HG03175 (cell line): ENCODE results near the gene APPL2.
A peak's percentile ranks its signal among the peaks of the same experiment; 100 is the strongest.
"Not testable (repeated sequence)": the region's sequence is repeated elsewhere in the genome, so short reads cannot be mapped to it uniquely, and the experiment has no call there.

ENCODE experiments used
- ATAC-seq: cut with Tn5 transposase; IDR thresholded peaks from one replicate; pipeline ENCODE4 v1.9.1; 2021; ENCODE audit warnings: mild to moderate bottlenecking, moderate library complexity; ENCODE audit not compliant: unreplicated experiment

APPL2 gene

DNA sequence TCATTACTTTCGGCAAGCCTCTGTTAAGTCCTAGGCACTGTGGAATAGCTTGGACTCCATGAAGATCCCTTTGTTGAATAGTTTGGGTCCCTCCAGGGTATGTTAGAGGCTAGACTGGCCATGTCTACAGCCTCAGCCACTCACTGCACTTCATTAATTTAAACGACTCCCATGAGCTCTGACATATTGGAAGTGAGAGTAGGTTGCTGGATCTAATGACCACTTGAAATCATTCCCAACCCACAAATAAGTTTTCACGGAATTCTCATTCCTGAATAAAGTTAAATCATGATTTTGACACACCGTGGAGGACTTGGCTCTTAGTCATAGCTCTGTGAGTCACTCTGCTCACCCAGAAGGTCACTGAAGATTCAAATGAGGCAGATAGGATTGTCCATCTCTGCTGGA, 21.4 kb upstream of the APPL2 start:
- ATAC-seq = no peak

DNA sequence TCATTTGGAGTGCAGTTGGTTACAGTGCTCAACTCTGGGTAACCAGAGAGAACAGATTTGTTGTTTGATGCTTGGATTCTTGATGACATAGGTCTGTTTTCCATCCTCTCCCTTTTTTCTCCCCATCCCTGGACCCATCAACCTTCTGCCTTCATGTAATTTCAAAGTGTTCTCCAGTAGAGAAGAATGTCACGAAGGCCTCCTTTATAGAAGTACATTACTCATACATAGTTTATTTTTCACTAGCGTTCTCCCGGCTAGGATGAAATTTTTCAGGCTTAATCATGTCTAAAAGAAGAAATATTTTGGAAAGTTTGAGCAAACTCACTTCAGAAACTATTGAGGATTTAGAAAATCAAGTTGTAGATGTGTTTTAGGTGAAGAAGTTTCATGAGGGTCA, 20.9 kb upstream of the APPL2 start:
- no peak for ATAC-seq

DNA sequence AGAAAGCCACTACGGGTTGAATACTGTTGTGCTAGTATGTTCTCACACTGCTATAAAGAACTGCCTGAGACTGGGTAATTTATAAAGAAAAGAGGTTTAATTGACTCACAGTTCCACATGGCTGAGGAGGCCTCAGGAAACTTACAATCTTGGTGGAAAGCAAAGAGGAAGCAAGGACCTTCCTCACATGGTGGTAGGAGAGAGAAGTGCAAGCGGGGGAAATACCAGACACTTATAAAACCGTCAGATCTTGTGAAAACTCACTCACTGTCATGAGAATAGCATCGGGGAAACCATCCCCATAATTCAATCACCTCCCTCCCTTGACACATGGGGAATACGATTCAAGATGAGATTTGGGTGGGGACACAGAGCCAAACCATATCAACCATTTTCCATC, 20.5 kb upstream of the APPL2 start:
- not testable (repeated sequence) for ATAC-seq

DNA sequence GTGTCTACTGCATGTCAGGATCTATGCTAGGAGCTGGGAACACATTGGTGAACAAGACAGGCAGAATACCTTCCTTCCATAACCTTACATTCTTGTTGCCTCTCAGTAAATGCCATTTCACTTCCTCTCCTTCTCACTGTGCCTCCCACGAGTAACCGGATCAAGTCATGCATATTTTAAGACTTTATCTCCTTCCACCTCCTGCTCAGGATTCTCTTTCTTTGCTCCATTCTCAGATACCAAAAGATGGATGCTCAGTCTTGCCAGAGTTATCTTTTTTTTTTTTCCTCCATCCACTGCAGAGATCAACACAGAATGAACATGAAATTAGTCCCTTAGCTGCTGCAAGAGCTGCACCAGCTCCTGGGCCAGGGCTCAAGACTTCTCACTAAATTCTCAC, 20.0 kb upstream of the APPL2 start:
- ATAC-seq = no peak

DNA sequence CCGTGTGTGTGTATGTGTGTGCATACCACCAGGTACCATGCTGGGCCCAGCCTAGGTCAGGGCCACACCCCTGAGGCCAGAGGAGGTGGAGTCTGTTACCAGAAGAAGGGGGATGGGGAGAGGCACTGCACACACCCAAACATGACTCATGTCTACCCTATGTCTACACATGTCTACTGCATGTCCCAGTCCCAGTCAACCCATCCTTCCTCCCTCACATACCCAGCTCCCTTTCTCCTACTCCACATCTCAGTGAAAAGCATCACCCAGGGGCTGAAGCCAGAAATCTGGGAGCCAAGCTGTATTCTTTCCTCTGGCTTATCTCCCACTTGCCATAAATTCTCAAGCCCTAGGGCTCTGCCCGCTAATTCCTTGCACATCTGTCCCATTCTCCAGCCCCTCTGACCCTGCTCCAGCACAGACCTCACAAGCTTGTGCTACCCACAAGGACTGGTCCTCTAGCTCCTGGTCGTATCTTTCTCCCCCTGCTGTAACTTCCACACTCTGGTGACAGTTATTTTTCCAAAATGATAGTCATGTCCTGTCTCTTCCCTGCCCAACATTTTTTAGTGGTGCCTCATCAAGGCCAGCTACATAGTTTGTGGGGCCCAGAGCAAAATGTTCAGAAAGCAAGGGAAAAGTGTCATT, 18.0 kb upstream of the APPL2 start:
- no peak for ATAC-seq

DNA sequence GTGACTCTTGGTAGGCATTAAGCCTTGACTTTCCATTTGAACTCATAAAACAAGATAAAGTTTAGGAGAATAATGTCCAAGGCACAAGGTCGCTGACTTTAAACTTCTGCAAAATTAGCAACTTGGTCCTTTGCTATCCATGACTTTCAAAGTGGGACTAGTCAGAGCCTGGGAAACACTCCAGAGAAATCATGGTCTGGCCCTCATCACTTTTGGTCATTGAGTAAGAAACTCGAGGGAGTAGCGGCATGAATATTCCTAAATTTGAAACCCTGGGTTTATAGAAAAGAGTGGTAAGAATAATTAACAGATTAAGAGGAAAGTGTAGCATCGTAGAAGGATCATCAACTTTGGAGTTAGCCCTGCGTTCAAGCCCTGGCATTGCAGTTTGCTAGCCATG, 16.9 kb upstream of the APPL2 start:
- ATAC-seq = no peak

DNA sequence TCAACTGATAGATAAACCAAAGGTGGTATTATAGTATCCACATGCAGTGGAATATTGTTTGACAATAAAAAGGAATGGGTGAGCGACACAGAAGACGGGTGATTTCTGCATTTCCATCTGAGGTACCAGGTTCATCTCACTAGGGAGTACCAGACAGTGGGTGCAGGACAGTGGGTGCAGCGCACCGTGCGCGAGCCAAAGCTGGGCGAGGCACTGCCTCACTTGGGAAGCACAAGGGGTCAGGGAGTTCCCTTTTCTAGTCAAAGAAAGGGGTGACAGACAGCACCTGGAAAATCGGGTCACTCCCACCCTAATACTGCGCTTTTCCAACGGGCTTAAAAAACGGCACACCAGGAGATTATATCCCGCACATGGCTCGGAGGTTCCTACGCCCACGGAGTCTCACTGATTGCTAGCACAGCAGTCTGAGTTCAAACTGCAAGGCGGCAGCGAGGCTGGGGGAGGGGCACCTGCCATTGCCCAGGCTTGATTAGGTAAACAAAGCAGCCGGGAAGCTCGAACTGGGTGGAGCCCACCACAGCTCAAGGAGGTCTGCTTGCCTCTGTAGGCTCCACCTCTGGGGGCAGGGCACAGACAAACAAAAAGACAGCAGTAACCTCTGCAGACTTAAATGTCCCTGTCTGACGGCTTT, 9.9 kb upstream of the APPL2 start:
- not testable (repeated sequence) for ATAC-seq

DNA sequence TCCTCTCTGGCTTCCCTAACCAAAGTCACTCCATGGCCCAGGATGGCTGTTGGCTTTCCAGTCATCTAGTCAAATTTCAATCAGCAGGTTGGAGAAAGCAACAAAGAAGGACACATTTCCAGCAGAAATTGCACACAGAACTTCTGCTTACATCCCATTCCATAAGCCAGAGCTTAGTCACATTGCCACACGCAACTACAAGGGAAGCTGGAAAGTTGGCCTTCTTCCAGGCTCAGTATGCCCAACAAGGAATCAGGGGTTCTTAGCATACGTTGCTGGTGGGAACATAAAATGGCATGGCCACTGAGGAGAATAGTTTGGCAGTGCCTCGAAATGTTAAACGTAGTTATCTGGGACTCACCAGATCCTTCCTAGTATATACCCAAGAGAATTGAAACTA, 9.3 kb upstream of the APPL2 start:
- ATAC-seq = no peak

DNA sequence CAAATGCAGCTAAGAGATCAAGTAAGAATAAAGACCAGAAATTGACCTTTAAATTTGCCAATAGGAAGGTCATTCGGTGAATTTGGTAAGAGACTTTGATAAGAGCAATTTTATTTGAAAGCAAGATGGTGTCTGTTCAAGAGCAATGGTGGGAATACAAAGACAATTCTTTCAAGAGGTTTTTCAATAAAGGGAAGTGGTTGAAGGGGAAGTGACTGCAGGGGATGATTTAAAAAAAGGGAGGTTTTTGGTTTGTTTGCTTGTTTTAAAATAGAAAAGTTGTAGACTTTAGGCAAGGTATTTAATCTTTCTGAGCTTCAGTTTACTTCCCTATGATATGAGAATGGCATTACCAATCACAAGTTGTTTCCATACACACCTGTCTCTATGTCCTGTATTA, 4.3 kb upstream of the APPL2 start:
- ATAC-seq = no peak

DNA sequence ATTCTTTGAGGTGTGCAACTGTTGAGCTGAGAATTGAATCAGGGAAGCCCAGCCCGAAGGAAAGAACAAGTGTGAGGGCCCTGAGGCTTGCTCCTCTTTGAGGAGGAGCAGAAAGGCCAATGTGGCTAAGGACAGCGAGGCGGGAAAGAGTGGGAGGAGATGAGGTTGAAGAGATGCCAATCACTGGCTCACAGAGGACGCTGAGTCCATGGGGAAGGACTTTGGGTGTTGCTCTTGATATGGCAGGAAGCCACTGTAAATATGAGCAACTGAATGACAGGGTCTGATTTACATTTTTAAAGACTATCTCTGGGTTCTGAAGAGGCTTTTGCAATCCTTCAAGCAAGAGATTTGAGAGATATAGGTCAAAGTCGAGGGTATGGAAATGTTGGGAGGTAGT, 3.3 kb upstream of the APPL2 start:
- ATAC-seq = no peak

DNA sequence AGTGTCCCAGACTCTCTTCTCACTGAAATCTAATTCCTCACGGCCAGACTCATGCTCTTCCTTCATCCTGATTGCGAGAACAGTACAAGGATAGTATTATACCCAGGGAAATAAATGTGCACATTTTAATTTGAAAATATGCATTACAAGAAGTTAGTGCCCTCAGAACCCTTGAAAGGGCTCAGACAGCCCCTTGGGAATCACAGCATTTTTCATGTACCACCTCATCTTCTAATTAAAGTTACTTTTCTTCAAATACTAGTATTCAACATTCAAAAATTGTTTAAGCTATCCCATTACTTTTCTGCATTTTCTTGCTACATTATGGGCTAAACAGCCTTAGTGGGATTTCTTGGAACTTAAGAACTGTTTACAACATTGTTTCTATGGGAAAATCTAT, 1.7 kb upstream of the APPL2 start:
- ATAC-seq = no peak

DNA sequence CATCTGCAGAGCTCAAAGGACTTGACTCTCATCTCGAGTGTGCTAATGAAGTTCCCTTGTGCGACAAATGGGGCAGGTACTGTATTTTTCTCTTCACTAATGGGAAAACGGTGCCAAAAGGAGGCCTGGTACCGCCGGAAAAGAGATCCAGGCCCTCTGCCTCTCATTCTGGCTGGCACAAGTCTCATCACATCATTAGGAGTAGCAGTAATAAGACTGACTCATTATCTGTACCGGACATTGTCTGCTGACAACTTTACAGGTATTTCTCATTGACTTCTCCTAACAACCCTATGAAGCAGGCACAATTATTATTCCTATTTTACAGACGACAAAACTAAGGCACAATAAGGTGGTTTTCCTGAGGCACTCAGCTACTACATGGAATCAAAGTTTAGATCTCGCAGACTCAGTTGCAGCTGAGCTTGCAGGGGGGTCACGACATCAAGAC, 668 bp downstream of the APPL2 start:
- ATAC-seq = peak; percentile 8

DNA sequence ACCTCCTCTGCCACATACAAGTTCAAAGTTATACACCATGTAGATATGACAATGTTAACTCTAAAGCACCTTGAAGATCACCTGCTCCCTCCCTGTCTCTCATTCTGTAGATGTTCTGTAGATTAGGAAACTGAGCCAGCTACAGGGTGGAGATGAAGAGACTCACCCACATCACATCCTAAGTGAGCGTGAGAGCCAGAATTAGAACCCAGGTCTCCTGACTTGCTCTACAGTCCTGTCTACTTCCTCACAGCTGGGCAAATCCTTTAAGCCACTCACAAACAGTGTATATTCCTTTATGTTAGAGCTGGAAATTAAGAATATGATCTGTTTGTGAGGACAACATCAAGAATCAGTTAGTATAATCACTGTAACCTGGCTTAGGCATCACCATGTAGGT, 1.8 kb downstream of the APPL2 start:
- ATAC-seq = no peak

DNA sequence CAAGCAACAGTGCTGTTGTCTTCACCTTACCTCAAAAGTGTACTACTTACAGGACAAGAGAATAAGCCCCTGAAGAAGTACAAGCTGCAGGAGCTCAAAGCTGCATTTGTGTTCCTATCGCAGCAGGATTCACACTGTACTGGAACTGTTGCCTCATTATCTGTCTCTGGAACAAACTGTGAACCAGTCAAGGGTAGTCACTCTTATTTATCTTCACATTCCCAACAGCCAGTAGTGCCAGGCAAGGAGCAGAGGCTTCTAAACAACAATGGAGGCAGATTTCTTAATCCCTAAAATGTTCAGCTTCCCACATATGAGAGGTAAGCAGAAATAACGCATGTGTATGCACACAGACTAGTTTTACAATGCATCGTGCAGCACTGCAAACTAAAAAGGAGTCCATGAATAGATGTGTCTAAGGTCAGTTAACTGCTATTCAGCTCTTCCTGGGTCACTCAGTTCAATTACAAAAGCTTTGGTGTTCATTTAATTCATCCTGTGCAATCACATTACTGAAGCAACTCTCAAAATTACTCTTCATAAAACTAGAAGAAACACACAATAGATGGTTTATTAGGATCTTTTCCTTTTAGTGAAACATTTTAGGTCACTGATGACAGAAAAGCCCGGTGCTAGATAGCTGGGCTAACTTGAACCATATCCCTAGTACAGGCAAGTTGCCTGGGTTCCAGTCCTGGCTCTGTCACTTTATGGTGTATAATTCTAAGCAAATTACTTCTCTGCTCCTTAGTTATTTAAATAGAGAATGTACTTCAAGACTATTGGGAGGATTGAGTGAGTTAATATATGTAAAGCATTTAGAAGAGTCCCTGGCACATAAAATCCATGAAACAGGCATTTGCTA, 2.7 kb downstream of the APPL2 start:
- no peak for ATAC-seq

DNA sequence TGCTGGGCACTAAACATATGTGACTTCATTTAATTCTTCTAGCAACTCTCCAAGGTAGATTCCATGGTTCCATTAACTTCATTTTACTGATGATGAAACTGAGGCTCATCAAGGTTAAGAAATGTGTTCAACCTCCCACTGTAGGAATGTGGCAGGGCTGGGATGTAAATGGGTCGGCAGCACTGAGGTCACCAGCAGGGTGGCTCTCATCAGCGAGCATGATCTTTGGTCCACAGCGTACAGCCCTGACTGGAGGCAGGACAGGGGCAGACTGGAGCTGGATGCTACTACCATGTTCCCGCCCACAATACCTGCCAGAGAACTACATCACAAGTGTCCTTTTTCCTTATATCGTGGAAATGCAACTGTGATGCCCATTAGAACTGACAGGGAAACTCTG, 4.6 kb downstream of the APPL2 start:
- no peak for ATAC-seq

DNA sequence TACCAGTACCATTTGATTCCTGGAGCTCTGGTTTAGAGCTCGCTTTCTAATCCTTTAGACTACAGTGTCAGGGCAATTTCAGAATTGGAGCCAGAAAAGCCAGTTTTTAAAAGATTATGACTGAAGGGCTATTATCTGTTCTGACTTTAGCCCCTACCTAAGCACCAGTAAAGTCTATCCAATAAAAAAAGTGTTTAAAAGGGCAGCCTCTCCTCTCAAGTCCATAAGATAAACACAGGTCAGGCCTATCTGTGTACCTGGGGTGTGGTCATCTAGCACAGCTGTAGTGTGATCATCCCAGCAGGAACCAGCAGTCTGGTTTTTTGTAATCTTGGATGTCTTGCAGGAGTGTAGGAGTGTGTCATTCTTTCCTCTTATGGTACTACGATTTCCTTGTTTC, 6.6 kb downstream of the APPL2 start:
- ATAC-seq = no peak

DNA sequence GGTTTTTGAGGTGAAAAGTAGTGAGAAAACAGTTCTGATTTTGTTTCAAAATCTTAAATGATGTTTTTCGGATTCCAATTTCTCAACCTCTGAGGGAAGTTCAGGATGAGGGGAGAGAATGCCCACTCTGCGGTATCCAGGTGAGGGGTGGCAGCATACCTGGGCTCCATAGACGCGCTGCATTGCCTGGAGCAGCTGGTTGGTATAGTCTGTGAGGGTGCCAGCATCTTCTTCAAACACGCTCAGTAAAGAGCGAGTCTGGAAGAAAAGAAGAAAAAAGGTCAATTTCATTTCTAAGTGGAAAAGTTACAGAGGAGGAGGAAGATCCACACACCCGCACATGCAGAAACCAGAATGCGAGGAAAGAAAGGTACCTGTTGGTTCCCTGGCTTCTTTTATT, 7.0 kb downstream of the APPL2 start:
- ATAC-seq = no peak

DNA sequence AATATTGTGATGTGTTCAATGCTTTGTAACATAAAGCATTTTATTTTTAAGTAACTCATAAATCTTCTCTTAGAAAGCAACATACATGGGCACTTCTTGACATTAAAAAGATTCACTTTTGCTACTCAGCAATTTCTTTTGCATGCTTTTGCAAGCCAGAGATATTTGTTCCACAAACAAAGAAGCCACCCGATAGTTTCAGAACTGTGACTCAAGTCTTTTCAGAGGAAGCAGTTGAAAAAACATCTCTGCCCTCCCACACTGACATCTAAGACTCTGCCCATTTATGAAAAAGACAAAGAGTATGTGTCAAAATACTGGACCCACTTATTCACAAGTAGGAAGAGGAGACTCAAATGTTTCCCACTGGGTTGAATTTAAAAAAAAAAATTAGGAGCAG, 7.5 kb downstream of the APPL2 start:
- no peak for ATAC-seq

DNA sequence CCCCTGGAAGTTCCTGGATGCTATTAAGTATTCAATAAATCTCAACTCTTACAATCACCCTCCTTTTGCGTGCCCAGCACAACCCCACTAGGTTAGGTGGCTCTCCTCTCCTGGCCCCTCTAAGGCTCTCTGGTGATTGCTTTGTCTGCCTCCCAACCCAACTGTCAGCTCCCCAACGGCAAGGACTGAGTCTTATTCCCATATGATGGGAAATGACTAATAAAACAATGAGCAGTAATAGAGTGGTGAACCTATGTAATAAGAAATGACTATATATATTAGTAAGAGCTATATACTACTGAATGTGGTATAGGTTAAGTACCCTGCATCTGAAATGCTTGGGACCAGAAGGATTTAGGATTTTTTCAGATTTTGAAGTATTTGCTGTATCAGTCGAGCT, 8.1 kb downstream of the APPL2 start:
- no peak for ATAC-seq

DNA sequence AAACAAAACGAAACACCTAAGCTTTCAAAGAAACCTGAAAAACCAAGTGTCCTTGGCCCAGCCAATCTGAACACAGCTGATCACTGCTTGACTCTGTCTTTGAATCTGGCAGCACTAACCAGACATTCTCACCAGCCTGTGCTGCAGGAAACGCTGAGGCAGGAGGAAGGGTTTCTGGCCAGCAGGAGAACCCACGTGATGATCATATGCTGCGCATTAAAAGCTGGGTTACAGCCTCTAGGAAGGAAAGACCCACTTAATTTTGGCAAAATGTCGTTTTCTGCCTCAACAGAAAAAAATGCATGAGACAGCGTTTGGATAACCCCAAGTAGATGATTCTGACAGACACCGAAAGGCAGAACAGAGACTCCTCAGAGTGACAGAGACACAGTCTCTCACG, 9.8 kb downstream of the APPL2 start:
- no peak for ATAC-seq

DNA sequence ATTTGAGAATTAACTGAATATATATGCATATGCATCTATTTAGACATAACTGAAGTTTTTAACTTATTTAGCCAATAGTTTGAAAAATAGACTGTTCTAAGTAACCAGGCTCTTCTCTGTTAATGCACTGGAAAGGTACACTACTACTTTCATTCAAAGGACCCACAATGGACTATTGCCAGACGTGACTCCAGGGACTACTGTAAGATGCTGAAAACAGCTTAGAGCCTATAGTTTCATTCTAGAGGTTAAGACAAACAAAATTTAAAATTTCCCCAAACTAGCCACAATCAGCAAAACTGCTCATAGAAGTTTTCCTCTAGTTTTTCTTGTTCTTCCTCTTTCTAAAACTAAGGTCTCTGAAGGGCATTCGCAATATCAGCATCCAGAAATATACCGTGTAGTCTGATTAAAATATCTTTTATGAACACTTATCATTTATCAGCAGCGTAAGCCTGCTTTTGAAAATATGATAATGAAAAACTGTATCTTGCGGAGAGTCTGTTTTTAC, 10.4 kb downstream of the APPL2 start:
- no peak for ATAC-seq

DNA sequence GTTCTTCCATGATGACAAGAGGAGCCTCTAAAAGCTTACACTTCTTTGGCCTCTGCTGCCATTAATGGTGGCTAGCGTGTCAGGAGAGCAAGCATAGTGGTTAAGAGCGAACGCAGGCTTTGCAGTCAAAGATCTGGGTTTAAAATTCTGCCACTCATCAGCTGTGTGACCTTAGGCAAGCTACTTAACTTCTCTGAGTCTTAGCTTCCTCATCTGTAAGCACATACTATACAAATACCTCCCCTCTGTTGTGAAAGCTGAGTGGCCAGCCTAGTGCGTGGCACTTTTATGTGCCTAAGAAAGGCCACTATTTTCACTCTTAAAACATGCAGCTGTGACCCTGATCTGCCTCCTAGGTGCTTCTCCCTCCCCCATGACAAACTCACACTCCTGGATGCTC, 11.6 kb downstream of the APPL2 start:
- ATAC-seq = no peak
